ENCODE data around the gene KRT28. TPM values are rescaled to one million over a fixed set of nuclear protein-coding genes. Genes with fewer than 3 reads are reported as not detected.

KRT28 gene
- total and polyA plus RNA-seq, 9 donors: not detected

GRCh38 chr17:40782450-40782849, 17.3 kb downstream of the KRT28 start, which contains the start of gene KRT27:
KRT27 (minus strand) TSS chr17:40782550; CDS start chr17:40782493, 57 bp downstream.
- 100% methylated on average over 2 of the region's 4 CpGs for WGBS (ENCODE audit: insufficient coverage)
- no peaks in the 10 kb centered on the region for H3K36me3 ChIP-seq (ENCODE audit: control insufficient read depth, insufficient read depth, low read length)
- H3K4me3 ChIP-seq (ENCODE audit: low read length): no peak within 1 kb of the TSS
- no peak for DNase-seq
- no peaks in the 10 kb centered on the region for H3K9me3 ChIP-seq (replicated peaks; ENCODE audit: control insufficient read depth, low read depth, low read length)
- H3K27ac ChIP-seq (ENCODE audit: low read length): no peak within 1 kb of the TSS
- H3K4me1 ChIP-seq (ENCODE audit: control insufficient read depth, insufficient read depth, low read length): no peaks in the 10 kb centered on the region
- H3K27me3 ChIP-seq (ENCODE audit: control insufficient read depth, insufficient read depth, low read length): peaks cover 10% of the 10 kb centered on the region

- H3K27me3 ChIP-seq (ENCODE audit: control insufficient read depth, insufficient read depth, low read length): peaks cover 11% of the 10 kb centered on the region
- H3K4me3 ChIP-seq (ENCODE audit: low read length): no peak overlapping the region
- no peaks in the 10 kb centered on the region for H3K4me1 ChIP-seq (ENCODE audit: control insufficient read depth, insufficient read depth, low read length)
- DNase-seq: no peak
- no peaks in the 10 kb centered on the region for H3K9me3 ChIP-seq (replicated peaks; ENCODE audit: control insufficient read depth, low read depth, low read length)
- H3K36me3 ChIP-seq (ENCODE audit: control insufficient read depth, insufficient read depth, low read length): no peaks in the 10 kb centered on the region
- 18% methylated on average over 24 of the region's 37 CpGs for WGBS (ENCODE audit: insufficient coverage)
- no peak overlapping the region for H3K27ac ChIP-seq (ENCODE audit: low read length)
Observed at GRCh38 chr17:40779181-40779909, 20.4 kb downstream of the KRT28 start.

GRCh38 chr17:40778461-40778860, 21.3 kb downstream of the KRT28 start:
- H3K27ac ChIP-seq (ENCODE audit: low read length): no peak overlapping the region
- no peaks in the 10 kb centered on the region for H3K9me3 ChIP-seq (replicated peaks; ENCODE audit: control insufficient read depth, low read depth, low read length)
- H3K36me3 ChIP-seq (ENCODE audit: control insufficient read depth, insufficient read depth, low read length): no peaks in the 10 kb centered on the region
- no peak for DNase-seq
- peaks cover 11% of the 10 kb centered on the region for H3K27me3 ChIP-seq (ENCODE audit: control insufficient read depth, insufficient read depth, low read length)
- 60% methylated on average over 1 of the region's 5 CpGs for WGBS (ENCODE audit: insufficient coverage)
- H3K4me3 ChIP-seq (ENCODE audit: low read length): no peak overlapping the region
- H3K4me1 ChIP-seq (ENCODE audit: control insufficient read depth, insufficient read depth, low read length): no peaks in the 10 kb centered on the region

- Histone ChIP-seq H3K4me1 (ENCODE audit: control insufficient read depth, insufficient read depth, low read length) (no peaks in the 10 kb centered on the region), H3K9me3 (replicated peaks; ENCODE audit: control insufficient read depth, low read depth, low read length) (no peaks in the 10 kb centered on the region), H3K36me3 (ENCODE audit: control insufficient read depth, insufficient read depth, low read length) (no peaks in the 10 kb centered on the region), H3K4me3 (ENCODE audit: low read length) (no peak overlapping the region), H3K27me3 (ENCODE audit: control insufficient read depth, insufficient read depth, low read length) (peaks cover 11% of the 10 kb centered on the region), H3K27ac (ENCODE audit: low read length) (no peak overlapping the region)
- no CpG with 5 or more reads among the region's 3 CpGs for WGBS (ENCODE audit: insufficient coverage)
- DNase-seq: no peak
Observed at GRCh38 chr17:40777971-40778370, 21.8 kb downstream of the KRT28 start.

- H3K27ac ChIP-seq (ENCODE audit: low read length): no peak overlapping the region
- H3K4me1 ChIP-seq (ENCODE audit: control insufficient read depth, insufficient read depth, low read length): no peaks in the 10 kb centered on the region
- H3K4me3 ChIP-seq (ENCODE audit: low read length): no peak overlapping the region
- H3K9me3 ChIP-seq (replicated peaks; ENCODE audit: control insufficient read depth, low read depth, low read length): no peaks in the 10 kb centered on the region
- 38% methylated on average over 4 of the region's 7 CpGs for whole genome bisulfite sequencing (ENCODE audit: insufficient coverage)
- H3K27me3 ChIP-seq (ENCODE audit: control insufficient read depth, insufficient read depth, low read length): peaks cover 13% of the 10 kb centered on the region
- H3K36me3 ChIP-seq (ENCODE audit: control insufficient read depth, insufficient read depth, low read length): no peaks in the 10 kb centered on the region
- no peak for DNase-seq
Observed at GRCh38 chr17:40777459-40777858, 22.3 kb downstream of the KRT28 start.

- DNase-seq: peak; percentile 26
- H3K9me3 ChIP-seq (replicated peaks; ENCODE audit: control insufficient read depth, low read depth, low read length): no peaks in the 10 kb centered on the region
- H3K27ac ChIP-seq (ENCODE audit: low read length): no peak overlapping the region
- no peaks in the 10 kb centered on the region for H3K36me3 ChIP-seq (ENCODE audit: control insufficient read depth, insufficient read depth, low read length)
- no peak overlapping the region for H3K4me3 ChIP-seq (ENCODE audit: low read length)
- 23% methylated on average over 2 of the region's 4 CpGs for WGBS (ENCODE audit: insufficient coverage)
- H3K4me1 ChIP-seq (ENCODE audit: control insufficient read depth, insufficient read depth, low read length): no peaks in the 10 kb centered on the region
- H3K27me3 ChIP-seq (ENCODE audit: control insufficient read depth, insufficient read depth, low read length): peaks cover 16% of the 10 kb centered on the region
Observed at GRCh38 chr17:40775945-40776344, 23.8 kb downstream of the KRT28 start.

GRCh38 chr17:40772101-40772500, 27.7 kb downstream of the KRT28 start, which contains the start of gene KRT26:
KRT26 (minus strand) TSS chr17:40772201; CDS start chr17:40772113, 88 bp downstream.
- Histone ChIP-seq H3K4me1 (ENCODE audit: control insufficient read depth, insufficient read depth, low read length) (no peaks in the 10 kb centered on the region), H3K36me3 (ENCODE audit: control insufficient read depth, insufficient read depth, low read length) (no peaks in the 10 kb centered on the region), H3K9me3 (replicated peaks; ENCODE audit: control insufficient read depth, low read depth, low read length) (no peaks in the 10 kb centered on the region), H3K4me3 (ENCODE audit: low read length) (no peak within 1 kb of the TSS), H3K27ac (ENCODE audit: low read length) (no peak within 1 kb of the TSS), H3K27me3 (ENCODE audit: control insufficient read depth, insufficient read depth, low read length) (peaks cover 5% of the 10 kb centered on the region)
- WGBS (ENCODE audit: insufficient coverage): 100% methylated on average over 1 of the region's 3 CpGs
- DNase-seq: no peak

GRCh38 chr17:40765657-40766056, 34.1 kb downstream of the KRT28 start:
- no peaks in the 10 kb centered on the region for H3K4me1 ChIP-seq (ENCODE audit: control insufficient read depth, insufficient read depth, low read length)
- no CpG with 5 or more reads among the region's 2 CpGs for WGBS (ENCODE audit: insufficient coverage)

GRCh38 chr17:40763752-40764151, 36.0 kb downstream of the KRT28 start:
- DNase-seq: no peak
- H3K27ac ChIP-seq (ENCODE audit: low read length): no peak overlapping the region
- WGBS (ENCODE audit: insufficient coverage): no CpG with 5 or more reads among the region's 1 CpG
- H3K4me3 ChIP-seq (ENCODE audit: low read length): no peak overlapping the region
- no peaks in the 10 kb centered on the region for H3K27me3 ChIP-seq (ENCODE audit: control insufficient read depth, insufficient read depth, low read length)
- H3K4me1 ChIP-seq (ENCODE audit: control insufficient read depth, insufficient read depth, low read length): no peaks in the 10 kb centered on the region
- no peaks in the 10 kb centered on the region for H3K36me3 ChIP-seq (ENCODE audit: control insufficient read depth, insufficient read depth, low read length)
- H3K9me3 ChIP-seq (replicated peaks; ENCODE audit: control insufficient read depth, low read depth, low read length): peaks cover 21% of the 10 kb centered on the region

More at GRCh38 chr17:40765657-40766056, 34.1 kb downstream of the KRT28 start:
- no peak overlapping the region for H3K27ac ChIP-seq (ENCODE audit: low read length)
- DNase-seq: no peak
- no peak overlapping the region for H3K4me3 ChIP-seq (ENCODE audit: low read length)
- no peaks in the 10 kb centered on the region for H3K36me3 ChIP-seq (ENCODE audit: control insufficient read depth, insufficient read depth, low read length)
- no peaks in the 10 kb centered on the region for H3K27me3 ChIP-seq (ENCODE audit: control insufficient read depth, insufficient read depth, low read length)
- H3K9me3 ChIP-seq (replicated peaks; ENCODE audit: control insufficient read depth, low read depth, low read length): peaks cover 14% of the 10 kb centered on the region

GRCh38 chr17:40760105-40761016, 39.4 kb downstream of the KRT28 start:
- Histone ChIP-seq H3K4me1 (ENCODE audit: control insufficient read depth, insufficient read depth, low read length) (no peaks in the 10 kb centered on the region), H3K27ac (ENCODE audit: low read length) (no peak overlapping the region), H3K9me3 (replicated peaks; ENCODE audit: control insufficient read depth, low read depth, low read length) (peaks cover 21% of the 10 kb centered on the region), H3K4me3 (ENCODE audit: low read length) (no peak overlapping the region), H3K27me3 (ENCODE audit: control insufficient read depth, insufficient read depth, low read length) (no peaks in the 10 kb centered on the region), H3K36me3 (ENCODE audit: control insufficient read depth, insufficient read depth, low read length) (no peaks in the 10 kb centered on the region)
- DNase-seq: no peak
- no CpG with 5 or more reads among the region's 1 CpG for WGBS (ENCODE audit: insufficient coverage)
